Stimulated activated CD8-positive, alpha-beta memory T cell treated with anti-CD3 and anti-CD28 coated beads, Interleukin-4, amount 100 ng/mL, for 4 hours (primary cell): ENCODE data around the gene SNX13.

Source experiments
- DNase-seq, 2 donors: peaks; one replicate each; pipeline ENCODE4 v3.0.0-alpha.2; 2020; ENCODE audit warnings: low read depth in 2 of 2, low spot score in 1 of 2

Gene SNX13

GRCh38 chr7:17946591-17946990 lies 6.3 kb upstream of the SNX13 start:
- no peak for DNase-seq

GRCh38 chr7:17944720-17945119 lies 4.4 kb upstream of the SNX13 start:
- DNase-seq = no peak

GRCh38 chr7:17943006-17943405 lies 2.7 kb upstream of the SNX13 start:
- DNase-seq = no peak

- no peak for DNase-seq
Observed at GRCh38 chr7:17942231-17942630, 1.9 kb upstream of the SNX13 start.

GRCh38 chr7:17940951-17941431 lies 697 bp upstream of the SNX13 start:
- DNase-seq = no peak

GRCh38 chr7:17939606-17940301 lies 540 bp downstream of the SNX13 start:
- peak; percentile 12 to 13 for DNase-seq

GRCh38 chr7:17939211-17939605 lies 1.1 kb downstream of the SNX13 start:
- DNase-seq = no peak

- no peak for DNase-seq
Observed at GRCh38 chr7:17937506-17938120, 2.7 kb downstream of the SNX13 start.

GRCh38 chr7:17936321-17936720 lies 4.0 kb downstream of the SNX13 start:
- no peak for DNase-seq

GRCh38 chr7:17934612-17935240 lies 5.6 kb downstream of the SNX13 start:
- DNase-seq = no peak

- DNase-seq = no peak
Observed at GRCh38 chr7:17934094-17934493, 6.2 kb downstream of the SNX13 start.

- no peak for DNase-seq
Observed at GRCh38 chr7:17932770-17933169, 7.5 kb downstream of the SNX13 start.

- DNase-seq = no peak
Observed at GRCh38 chr7:17931069-17931468, 9.2 kb downstream of the SNX13 start.

- DNase-seq = no peak
Observed at GRCh38 chr7:17930546-17930945, 9.7 kb downstream of the SNX13 start.

- no peak for DNase-seq
Observed at GRCh38 chr7:17929647-17930395, 10.5 kb downstream of the SNX13 start.

- no peak for DNase-seq
Observed at GRCh38 chr7:17928055-17928454, 12.2 kb downstream of the SNX13 start.

- DNase-seq = no peak
Observed at GRCh38 chr7:17921857-17922416, 18.4 kb downstream of the SNX13 start.

- DNase-seq = no peak
Observed at GRCh38 chr7:17917842-17918241, 22.5 kb downstream of the SNX13 start.

- no peak for DNase-seq
Observed at GRCh38 chr7:17916786-17917185, 23.5 kb downstream of the SNX13 start.

- no peak for DNase-seq
Observed at GRCh38 chr7:17915796-17916195, 24.5 kb downstream of the SNX13 start.

GRCh38 chr7:17915168-17915567 lies 25.1 kb downstream of the SNX13 start:
- DNase-seq = no peak
